ENCODE results near the gene P2RY8.
"Not testable (repeated sequence)": the region's sequence is repeated elsewhere in the genome, so short reads cannot be mapped to it uniquely, and the experiment has no call there.

P2RY8 gene

DNA sequence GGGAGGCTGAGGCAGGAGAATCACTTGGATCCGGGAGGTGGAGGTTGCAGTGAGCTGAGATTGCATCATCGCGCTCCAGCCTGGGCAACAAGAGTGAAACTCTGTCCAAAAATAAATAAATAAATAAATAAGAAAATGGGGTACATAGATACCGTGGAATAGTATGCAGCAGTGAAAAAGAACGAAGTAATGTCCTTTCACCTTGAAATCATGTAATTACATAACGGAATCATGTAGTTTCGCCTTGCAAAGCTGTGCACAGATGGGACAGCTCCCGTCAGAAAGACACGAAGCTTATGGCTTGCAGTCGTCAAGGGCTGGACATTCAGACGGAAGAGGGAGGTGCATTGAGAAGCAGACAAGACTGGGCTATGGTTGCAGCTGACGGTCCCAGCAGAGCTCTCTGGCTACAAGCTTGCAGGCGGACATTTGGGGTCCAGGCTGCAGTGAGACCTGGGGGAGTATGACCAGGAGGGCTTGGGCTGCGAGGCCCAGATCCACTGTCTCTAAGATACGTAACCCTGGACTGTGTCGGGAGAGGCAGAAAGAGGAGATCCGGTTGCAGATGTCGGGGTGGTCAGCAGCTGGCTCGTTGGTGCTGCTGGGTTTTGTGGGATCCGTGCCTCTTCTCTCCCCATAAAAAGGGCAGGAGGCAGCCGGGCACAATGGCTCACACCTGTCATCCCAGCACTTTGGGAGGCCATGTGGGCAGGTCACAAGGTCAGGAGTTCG is 6.2 kb upstream of the P2RY8 start:
- no peak for DNase-seq

DNA sequence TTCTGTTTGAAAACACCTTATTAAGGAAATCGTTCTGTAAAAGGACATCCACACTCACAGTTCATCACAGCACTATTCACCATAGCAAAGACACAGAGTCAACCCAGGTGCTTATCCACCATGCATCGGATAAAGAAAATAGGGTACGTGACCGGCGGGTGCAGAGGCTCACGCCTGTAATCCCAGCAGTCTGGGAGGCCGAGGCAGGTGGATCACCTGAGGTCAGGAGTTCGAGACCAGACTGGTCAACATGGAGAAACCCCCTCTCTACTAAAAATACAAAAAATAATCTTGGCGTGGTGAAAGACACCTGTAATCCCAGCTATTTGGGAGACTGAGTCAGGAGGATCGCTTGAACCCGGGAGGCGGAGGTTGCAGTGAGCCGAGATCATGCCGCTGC is 2.2 kb upstream of the P2RY8 start:
- DNase-seq, result not testable (repeated sequence)

DNA sequence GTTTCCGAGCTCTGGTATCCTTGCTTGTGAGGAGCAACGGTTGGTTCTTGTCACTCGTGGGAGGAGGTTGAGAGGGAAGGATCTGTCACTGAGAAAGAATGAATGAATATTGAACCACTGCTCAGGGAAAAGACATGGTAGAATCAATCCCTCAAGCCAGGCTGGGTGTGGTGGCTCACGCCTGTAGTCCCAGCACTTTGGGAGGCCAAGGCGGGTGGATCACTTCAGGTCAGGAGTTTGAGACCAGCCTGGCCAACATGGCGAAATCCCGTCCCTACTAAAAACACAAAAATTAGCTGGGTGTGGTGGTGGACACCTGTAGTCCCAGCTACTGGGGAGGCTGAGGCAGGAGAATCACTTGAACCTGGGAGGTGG is 718 bp upstream of the P2RY8 start:
- DNase-seq, result not testable (repeated sequence)

DNA sequence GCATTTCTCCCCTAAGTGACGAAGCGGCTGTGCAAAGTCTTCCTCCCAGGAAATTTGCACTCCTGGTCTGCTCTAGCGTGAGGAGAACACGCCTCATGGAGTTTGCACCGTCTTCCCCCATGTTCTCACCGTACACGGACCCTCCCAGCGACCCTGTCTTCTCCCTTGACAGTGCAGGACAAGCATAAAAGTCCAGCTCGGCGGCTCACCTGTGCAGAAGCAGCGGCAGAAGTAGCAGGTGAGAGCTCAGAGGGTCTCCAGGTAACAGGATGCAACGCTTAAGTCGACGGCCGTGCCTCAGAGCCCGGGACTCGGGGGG is 314 bp downstream of the P2RY8 start:
- DNase-seq, result no peak

DNA sequence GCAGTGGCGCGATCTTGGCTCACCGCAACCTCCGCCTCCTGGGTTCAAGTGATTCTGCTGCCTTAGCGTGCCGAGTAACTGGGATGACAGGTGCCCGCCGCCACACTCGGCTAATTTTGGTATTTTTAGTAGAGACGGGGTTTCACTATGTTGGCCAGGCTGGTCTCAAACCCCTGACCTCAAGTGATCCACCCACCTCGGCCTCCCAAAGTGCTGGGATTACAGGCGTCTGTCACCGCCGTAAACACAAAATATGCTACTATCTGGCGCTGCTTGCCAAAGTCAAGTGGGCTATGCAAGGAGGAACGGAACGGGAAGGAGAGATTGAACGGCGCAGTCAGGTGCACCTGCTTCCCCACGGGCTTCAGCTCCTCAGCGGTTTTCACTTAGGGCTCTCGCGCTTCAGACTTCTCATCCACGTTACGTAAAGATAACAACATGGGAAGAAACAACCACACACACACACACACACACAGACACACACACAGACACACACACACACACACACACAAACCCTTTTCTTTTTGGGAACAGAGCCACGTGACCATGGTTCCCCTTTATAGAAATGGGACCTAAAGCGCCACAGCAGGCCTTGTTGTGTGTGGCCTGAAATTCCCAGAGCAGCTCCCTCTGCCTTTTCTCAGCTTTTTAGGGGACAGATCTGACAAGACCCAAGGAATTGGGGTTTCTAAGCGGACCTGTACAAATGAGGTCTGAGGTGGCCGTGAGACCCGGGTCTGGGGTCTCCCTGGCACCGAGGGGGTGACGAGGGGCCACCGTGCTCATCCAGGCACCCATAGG is 1.5 kb downstream of the P2RY8 start:
- DNase-seq, result no peak

DNA sequence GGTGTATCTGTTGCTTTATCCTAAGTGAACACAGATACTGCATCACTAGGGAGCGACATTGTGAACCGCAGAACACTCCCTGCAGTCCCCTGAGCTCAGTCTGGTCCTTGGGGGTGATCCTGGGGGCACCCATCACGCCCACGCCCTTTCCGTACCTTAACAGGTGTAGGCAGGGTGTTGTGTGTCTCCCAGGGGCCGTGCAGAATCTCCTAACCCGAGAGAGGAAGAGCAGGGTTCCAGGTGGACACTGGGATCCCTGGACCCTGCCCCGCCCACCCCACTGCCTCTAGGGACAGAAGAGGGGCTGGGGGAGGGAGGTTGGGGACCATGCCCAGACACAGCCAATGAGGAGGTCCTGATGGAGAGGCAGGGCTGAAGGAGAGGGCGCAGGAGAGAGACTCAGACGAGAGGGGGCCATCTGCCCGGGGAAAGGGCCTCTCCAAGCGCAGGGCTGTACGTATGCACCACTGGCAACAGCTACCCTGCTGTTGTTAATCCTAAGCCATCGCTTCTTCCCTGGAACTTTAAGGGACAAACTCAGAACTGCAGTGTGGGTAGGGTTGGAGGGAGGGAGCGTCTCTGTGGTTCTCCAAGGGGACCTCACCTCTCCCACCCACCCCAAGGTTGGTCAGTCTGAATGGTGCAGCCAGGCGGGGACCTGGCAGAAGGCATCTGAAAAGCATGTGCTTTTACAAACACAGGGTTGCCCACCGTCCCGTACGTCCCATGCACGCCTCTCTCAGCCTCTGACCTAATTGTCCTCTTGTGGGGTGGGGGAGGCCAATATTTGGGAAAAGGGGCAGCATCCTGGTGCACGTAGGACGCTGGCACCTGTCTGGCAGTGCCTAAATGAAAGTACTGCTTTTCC is 2.5 kb downstream of the P2RY8 start:
- DNase-seq, result no peak

DNA sequence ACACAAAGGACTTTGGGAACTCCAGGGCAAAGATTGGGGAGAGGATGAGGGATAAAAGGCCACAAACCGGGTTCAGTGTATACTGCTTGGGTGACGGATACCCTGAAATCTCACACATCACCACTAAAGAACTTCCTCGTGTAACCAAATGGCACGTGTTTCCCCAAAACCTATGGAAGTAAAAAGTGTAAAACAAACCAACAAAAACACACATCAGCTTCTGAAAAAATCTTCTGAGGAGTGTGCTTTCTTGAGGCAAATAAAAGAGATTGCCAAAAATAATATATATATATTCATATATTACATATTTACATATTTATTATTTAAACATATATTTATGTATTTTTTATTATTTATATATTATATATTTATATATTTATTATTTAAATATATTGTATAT is 3.9 kb downstream of the P2RY8 start:
- no peak for DNase-seq

DNA sequence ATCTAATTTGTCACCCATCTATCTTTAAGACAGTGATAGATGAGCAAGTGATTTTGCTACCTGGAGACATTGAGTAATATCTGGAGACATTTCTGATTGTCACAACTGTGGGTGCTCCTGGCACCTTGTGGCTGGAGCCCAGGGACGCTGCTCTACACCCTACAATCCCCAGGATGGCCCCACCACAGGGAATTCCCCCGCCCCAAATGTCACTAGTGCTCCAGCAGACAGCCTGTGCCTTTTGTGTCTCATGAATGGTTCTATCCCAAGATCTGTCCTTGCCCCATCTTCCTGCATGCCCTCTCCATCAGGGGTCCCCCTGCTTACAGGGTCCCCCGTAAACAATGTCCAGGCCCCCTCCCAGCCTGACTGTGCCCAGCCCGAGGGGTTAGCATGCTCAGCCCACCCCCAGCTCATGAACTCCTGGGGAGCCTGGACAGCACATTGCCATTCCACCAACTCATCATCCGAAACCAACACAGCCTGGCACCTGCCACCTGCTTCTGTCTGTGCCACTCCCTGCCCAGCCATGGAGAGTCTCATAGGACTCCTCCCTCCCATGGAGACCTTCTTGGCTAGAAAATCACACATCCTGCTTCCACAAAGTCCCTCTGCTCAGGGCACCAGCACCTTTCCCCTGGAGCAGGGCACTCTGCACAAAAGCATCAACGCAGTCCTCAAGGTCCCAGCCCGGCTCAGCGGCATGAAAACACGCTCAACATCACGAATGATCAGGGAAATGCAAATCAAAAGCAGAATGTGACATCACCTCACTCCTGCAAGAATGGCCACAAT is 5.7 kb downstream of the P2RY8 start:
- DNase-seq, result no peak

DNA sequence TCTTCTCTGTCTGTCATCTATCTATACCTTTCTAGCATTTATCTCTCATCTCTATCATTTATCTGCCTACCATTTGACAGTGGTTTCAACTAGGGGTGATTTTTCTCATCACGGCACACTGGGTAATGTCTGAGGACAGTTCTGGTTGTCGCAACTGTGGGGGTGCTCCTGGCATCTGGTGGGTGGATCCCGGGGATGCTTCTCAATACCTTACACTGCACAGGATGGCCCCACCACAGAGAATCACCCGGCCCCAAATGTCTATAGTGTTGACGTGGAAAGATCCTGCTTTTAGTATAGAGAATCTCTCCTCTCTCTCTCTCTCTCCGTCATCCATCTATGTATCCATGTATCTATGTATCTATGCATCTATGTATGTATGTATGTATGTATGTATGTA is 7.2 kb downstream of the P2RY8 start:
- DNase-seq, result no peak

DNA sequence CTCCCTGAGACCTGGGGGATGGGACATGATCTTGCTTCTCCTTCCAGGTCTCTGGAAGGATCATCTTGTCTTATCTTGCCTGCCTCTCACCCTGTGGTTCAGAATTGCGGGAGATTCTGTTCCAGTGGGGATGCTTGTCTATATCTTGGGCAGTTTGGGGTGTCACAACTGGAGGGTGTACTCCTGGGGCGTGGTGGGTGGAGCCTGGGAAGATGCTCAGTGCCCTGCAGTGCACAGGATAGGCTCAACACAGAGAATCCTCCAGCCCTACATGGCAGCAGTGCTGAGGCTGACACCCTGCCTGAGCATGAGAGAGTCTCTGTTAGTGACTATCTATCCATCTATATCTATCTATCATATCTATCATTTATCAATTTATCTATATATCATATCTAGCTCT is 7.7 kb downstream of the P2RY8 start:
- DNase-seq, result no peak

DNA sequence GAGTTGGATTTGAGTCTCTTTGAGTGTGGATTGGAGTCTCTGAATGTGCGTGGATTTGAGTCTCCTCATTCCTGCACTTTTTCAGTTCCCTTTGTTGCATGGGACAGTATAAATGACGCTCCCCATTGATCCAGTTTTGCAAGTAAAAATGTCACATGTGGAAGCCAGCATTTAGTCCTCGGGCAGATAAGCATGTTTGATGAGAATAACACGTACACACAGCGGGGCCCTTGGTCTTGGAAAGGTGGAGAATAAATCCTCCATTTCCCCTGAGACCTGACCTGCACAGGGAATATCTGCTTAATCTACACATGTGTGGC is 8.1 kb downstream of the P2RY8 start:
- no peak for DNase-seq

DNA sequence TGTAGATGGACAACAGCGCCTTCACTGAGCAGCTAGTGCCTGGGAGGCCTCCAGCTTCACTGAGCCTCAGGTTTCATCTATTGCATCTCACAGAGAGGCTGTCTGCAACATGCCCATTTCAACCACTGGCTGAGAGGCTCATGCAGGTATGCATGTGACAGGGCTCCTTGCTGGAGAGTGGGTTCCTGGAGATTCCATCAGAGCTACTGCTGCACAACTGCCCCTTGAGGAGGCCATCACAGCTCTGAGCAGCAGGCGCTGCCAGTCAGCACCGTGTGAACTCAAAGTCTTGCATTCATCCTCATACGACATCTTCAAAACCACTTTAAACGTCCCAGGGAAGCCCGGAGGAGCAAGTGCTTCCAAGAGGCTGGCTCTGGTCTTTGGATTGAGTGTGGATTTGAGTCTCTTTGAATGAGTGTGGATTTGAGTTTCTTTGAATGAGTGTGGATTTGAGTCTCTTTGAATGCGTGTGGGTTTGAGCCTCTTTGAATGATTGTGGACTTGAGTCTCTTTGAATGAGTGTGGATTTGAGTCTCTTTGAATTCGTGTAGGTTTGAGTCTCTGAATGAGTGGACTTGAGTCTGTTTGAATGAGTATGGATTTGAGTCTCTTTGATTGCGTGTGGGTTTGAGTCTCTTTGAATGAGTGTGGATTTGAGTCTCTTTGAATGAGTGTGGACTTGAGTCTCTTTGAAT is 8.7 kb downstream of the P2RY8 start:
- DNase-seq, result no peak

DNA sequence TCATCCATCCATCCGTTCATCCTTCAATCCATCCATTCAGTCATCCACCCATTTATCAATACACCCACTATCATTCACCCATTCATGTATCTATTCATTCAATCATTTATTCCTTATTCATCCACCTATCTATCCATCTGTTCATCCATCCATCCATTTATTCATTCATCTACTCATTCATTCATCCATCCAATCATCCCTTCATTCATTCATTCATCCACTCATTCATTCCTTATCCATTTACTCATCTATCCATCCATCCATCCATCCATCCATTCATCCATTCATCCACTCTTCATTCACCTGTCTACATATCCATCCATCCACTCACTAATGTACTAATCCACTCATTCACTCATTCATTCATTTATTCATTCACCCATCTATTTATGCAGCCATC is 9.5 kb downstream of the P2RY8 start:
- no peak for DNase-seq

DNA sequence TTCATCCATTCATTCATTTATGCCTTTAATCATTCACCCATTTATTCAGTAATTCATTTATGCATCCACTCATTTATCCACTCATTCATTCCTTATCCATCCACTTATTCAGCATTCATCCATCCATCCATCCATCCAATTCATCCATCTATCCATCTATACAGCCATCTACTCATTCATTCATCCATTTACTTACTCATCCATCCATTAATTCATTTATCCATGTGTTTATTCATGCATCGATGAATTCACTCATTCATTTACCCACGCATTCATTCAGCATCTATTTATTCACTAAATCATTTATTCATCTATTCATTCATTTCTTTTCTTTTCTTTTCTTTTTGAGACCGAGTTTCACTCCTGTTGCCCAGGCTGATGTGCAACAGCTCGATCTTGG is 10.4 kb downstream of the P2RY8 start:
- no peak for DNase-seq

DNA sequence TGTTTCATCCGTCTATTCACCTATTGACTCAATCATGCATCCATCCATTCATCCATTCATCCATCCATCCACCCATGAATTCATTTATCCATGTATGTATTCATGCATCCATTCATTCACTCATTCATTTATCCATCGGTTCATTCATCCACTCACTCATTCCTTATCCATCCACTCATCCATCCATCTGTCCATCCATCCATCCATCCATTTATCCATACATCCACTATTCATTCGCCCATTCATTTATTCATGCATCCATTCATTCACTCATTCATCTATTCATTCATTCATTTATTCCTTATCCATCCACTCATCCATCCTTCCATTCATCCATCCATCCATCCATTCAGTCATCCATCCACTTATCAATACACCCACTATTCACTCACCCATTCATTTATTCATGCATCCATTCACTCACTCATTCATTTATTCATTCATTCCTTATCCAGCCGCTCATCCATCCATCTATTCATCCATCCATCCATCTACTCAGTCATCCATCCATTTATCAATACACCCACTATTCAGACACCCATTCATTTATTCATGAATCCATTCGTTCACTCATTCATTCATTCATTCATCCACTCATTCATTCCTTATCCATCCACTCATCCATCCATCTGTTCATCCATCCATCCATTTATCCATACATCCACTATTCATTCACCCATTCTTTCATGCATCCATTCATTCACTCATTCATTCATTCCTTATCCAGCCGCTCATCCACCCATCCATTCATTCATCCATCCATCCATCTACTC is 11.2 kb downstream of the P2RY8 start:
- DNase-seq, result no peak

DNA sequence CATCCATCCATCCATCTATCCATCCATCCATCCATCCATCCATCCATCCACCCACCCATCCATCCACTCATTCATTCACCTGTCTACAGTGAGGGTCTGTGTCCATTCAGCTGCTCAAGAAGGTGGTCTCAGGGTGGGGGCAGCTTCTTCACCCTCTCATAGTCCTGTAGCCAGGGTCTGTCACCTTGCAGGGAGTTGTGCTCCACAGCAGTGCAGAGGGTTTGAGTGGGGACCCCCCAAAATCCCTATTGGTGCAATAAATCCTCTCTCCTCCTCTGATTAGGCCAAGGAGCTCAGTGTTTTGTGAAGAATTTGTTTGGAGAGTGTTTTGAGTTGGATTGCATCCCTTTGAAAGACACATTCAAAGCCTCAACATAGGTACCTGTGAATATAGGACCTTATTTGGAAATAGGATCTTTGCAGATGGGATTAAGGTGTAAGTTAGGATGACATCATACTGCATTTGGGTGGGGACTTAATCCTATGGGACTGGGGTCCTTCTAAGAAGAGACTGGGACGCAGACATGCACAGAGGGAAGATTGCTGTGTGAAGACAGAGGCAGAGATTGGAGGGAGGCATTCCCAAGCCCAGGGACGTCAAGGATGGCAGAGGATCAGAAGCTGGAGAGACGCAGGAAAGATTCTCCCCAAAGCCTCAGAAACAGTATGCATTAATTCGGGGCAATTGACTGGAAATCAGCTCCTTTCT is 12.0 kb downstream of the P2RY8 start:
- DNase-seq, result no peak

DNA sequence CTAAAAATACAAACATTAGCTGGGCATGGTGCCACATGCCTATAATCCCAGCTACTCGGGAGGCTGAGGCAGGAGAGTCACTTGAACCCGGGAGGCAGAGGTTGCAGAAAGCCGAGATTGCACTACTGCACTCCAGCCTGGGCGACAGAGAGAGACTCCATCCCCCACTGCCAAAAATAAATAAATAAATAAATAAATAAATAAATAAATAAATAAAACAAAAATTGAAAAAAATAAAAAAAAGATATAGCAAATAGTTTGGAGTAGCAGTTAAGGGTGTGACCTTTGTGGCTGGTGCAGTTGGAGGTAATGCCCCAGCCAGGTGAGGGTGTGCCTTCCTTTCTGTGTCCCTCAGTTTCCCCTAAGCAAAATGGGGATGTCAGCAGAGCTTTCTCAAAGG is 14.1 kb downstream of the P2RY8 start:
- DNase-seq, result not testable (repeated sequence)

DNA sequence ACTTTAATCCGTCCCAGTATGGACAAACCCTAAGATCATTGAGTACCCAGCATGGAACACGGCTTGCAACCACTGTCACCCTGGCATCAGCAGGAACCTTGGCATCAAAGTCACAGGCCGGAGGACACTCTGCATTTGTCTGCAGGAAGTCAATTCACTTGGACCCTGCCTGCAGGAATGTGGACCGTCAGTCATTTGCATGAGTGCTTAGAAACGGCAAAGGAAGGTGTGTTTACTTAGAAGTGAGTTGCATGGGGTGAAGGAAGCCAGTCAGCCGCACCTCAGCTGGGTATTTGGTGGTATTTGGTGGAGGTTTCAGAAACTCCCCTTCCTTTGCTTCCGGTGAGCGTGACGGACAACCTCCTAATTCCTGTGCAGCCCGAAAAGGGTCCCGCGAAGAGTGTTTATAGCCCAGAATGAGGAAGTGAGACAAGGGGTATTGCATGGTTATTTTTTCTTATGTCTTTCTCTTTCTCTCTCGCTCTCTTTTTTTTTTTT is 15.5 kb downstream of the P2RY8 start:
- no peak for DNase-seq

DNA sequence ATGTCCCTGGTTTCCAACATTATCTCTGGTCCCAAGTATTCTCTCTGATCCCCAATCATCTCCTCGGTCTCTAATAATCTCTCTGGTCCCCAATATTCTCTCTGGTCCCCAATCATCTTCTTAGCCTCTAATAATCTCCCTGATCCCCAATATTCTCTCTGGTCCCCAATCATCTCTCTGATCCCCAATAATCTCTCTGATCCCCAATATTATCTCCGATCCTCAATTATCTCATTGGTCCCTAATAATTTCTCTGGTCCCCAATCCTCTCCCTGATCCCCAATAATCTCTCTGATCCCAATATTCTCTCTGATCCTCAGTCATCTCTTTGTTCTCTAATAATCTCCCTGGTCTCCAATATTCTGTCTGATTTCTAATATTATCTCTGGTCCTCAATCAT is 16.6 kb downstream of the P2RY8 start:
- DNase-seq, result no peak

DNA sequence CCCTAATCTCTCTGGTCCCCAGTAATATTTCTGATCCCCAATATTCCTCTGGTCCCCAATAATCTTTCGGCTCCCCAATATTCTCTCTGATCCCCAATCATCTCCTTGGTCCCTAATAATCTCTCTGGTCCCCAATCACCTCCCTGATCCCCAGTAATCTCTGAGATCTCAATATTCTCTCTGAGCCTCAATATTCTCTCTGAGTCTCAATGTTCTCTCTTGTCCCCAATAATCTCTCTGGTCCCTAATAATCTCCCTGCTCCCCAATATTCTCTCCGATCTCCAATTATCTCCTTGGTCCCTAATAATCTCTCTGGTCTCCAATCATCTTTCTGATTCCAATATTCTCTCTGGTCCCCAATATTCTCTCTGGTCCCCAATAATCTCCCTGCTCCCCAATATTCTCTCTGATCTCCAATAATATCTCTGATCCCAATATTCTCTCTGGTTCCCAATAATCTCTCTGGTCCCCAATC is 17.9 kb downstream of the P2RY8 start:
- DNase-seq, result no peak

DNA sequence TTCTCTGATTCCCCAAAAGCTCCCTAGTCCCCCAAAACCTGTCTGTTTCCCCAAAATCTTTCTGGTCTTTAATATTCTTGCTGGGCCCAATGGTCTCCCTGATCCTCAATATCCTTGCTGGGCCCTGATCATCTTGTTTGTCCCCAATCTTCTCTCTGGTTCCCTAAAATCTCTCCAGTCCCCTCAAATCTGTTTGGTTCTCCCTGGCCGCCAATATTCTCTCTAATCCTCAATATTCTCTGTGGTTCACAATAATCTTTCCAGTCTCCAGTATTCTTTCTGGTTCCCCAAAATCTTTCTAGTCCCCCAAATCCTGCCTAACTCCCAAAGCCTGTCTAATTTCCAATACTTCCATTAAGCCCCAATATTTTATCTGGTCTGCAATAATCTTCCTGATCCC is 18.5 kb downstream of the P2RY8 start:
- no peak for DNase-seq
